Subcutaneous adipose tissue (tissue), 4 donors: ENCODE data around the gene VASP. TPM values are rescaled to one million over a fixed set of nuclear protein-coding genes. Genes with fewer than 3 reads are reported as not detected.

Source experiments
- total RNA-seq, 4 donors: library from RNA; depleted of rRNA; stranded (reverse); fragments of >200 nt; gene quantifications; one replicate each; pipeline ENCODE4 v1.1.0, GENCODE V29; 2016
- TF ChIP-seq, protein P1 (sequence below): fragments of 450-650 bp; IDR thresholded peaks from one replicate; pipeline ENCODE4 v1.5.1; 2016; ENCODE audit warnings: low read depth, mild to moderate bottlenecking, control low read depth, antibody characterized with exemption, moderate library complexity

The VASP gene
- total RNA-seq, 4 donors from 2014 or later, result 24.9 to 44.5 (median 40.5) TPM

- TF ChIP-seq, protein P1, sequence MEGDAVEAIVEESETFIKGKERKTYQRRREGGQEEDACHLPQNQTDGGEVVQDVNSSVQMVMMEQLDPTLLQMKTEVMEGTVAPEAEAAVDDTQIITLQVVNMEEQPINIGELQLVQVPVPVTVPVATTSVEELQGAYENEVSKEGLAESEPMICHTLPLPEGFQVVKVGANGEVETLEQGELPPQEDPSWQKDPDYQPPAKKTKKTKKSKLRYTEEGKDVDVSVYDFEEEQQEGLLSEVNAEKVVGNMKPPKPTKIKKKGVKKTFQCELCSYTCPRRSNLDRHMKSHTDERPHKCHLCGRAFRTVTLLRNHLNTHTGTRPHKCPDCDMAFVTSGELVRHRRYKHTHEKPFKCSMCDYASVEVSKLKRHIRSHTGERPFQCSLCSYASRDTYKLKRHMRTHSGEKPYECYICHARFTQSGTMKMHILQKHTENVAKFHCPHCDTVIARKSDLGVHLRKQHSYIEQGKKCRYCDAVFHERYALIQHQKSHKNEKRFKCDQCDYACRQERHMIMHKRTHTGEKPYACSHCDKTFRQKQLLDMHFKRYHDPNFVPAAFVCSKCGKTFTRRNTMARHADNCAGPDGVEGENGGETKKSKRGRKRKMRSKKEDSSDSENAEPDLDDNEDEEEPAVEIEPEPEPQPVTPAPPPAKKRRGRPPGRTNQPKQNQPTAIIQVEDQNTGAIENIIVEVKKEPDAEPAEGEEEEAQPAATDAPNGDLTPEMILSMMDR, result no peak
These were observed 665 bp downstream of the VASP start for GRCh38 chr19:45507872-45508416.

- TF ChIP-seq, protein P1, result no peak
These were observed 1.2 kb downstream of the VASP start for GRCh38 chr19:45508417-45508860.

DNA sequence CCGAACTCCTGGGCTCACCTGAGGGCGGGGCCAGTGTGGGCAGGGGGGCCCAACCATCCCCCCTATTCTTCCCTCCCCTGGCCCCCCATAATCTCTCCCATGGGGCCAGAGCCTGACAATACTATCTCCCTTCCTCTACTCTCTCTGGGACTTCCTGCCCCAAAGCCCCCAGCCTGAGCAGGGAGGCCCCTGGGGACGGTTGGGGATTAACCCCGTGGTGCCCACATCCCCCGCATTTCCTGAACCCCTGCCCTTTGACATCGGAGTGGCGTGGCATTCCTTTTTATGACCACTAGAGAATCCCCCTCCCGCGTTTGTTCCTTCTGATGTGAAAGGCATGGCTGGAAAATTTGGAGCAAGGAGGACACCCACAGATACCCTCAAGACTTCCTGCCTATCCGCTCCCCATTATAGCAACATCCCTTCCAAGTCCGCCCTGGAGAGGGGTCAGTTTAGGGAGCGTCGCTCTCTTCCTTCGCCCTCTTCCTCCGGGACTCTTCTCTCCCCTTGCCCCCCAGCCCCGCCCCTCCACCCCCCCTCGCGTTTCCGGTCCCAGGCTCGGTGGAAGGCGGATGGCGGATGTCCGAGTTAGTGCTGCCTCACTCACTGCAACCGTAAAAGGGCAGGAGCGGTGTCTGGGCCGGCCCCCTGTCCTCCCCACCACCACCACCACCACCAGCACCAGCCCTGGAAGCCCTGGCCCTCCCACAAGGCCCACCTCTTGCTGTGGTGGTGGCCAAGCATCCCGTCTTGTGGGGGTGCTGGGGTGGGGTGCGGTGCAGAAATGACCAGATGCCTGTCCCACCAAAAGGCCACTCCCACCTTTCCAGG lies 1.8 kb downstream of the VASP start:
- TF ChIP-seq, protein P1, result no peak

- TF ChIP-seq, protein P1, result no peak
These were observed 2.4 kb downstream of the VASP start for GRCh38 chr19:45509692-45510015.

DNA sequence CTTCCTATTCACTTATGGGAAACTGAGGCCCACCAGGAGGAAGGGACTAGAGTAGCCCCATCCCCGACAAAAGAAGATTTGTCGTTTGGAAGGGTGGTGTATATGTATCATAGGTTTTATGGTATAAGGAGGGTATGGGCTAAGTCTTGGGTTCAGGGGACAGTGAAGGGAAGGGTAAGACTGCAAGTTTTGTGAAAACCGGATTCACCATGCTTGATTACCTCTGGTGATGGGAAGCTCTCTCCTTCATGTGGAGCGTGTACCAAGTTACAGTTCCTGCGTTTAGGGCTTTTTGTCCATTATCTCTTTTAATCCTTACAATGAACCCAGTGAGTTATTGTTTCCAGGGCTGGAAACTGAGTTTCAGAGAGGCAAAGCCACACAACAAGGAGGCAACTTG lies 3.8 kb downstream of the VASP start:
- TF ChIP-seq, protein P1, result no peak

DNA sequence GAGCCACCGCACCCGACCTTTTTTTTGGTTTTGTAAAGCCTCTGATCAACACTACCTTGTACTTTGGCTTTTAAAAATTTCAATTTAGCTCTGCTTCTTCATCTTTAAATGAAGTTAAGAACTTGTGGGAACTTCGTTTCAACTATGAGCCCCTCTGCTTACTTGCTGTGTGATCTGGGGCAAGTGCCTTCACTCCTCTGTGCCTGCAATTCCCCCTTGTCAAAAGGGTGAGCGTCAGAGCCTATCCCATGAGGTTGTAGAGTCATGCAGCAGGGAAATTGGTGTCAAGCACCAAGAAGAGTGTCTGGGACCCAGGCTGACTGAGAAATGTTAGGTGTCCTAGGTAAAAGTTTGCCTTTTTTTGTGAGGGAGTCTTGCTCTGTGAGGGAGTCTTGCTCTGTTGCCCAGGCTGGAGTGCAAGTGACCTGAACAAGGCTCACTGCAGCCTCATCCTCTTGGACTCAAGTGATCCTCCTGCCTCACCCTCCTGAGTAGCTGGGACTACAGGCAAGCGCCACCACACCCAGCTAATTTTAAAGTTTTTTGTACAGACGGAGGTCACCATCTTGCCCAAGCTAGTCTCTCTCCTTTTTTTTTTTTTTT lies 5.7 kb downstream of the VASP start:
- TF ChIP-seq, protein P1, result no peak

- TF ChIP-seq, protein P1, result no peak
These were observed 7.2 kb downstream of the VASP start for GRCh38 chr19:45514376-45515051.
